ENCODE data around the gene FCGR3A. TPM values are rescaled to one million over a fixed set of nuclear protein-coding genes. Genes with fewer than 3 reads are reported as not detected.
"Not testable (repeated sequence)": the region's sequence is repeated elsewhere in the genome, so short reads cannot be mapped to it uniquely, and the experiment has no call there.

FCGR3A gene
- polyA plus RNA-seq, 4 donors, result 1.2 to 2.4 (median 1.5) TPM

DNA sequence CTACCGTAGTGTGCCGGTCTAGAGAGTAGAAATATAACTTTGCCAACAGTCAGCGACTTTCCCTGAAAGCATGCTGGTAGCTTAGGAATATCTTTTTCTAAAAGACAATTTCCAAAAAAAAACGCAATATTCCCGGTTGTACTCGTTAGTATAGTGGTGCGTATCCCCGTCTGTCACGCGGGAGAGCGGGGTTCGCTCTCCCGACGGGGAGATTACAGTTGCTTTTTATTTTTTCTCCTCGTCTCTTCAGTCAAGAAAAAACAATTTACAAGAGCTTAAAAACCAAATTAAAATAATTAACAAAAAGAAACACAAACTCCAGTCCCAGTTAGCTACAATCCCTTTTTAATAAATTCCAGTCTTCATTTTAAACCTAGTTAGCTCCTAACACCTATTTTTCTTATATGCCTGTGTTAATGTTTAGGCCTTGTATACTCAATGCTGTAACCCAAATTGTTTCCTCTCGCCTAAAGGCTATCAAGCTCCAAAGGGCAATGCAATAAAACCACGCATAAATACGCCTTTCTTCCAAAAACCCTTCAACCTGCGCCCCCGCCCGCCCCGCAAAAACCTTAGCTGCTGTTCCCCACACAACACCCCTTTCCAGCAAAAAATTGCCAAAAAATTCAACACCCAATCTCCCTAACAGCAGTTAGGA, 17.5 kb downstream of the FCGR3A start:
- DNase-seq (ENCODE audit: low read depth in 4 of 4, low spot score in 3 of 4), result no peak

- peak in 3 of 4 donors; percentile 74 to 81 (median 76) for DNase-seq (ENCODE audit: low read depth in 4 of 4, low spot score in 3 of 4)
These were observed 18.7 kb downstream of the FCGR3A start for GRCh38 chr1:161530671-161531641.

GRCh38 chr1:161530158-161530557, 19.5 kb downstream of the FCGR3A start:
- not testable (repeated sequence) for DNase-seq (ENCODE audit: low read depth in 4 of 4, low spot score in 3 of 4)

GRCh38 chr1:161529463-161530104, 20.0 kb downstream of the FCGR3A start:
- DNase-seq (ENCODE audit: low read depth in 4 of 4, low spot score in 3 of 4), result not testable (repeated sequence)

- DNase-seq (ENCODE audit: low read depth in 4 of 4, low spot score in 3 of 4), result not testable (repeated sequence)
These were observed 21.1 kb downstream of the FCGR3A start for GRCh38 chr1:161528550-161528949.

DNA sequence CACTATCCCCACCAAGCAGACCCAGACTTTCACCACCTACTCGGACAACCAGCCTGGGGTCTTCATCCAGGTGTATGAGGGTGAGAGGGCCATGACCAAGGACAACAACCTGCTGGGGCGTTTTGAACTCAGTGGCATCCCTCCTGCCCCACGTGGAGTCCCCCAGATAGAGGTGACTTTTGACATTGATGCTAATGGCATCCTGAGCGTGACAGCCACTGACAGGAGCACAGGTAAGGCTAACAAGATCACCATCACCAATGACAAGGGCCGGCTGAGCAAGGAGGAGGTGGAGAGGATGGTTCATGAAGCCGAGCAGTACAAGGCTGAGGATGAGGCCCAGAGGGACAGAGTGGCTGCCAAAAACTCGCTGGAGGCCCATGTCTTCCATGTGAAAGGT, 23.7 kb downstream of the FCGR3A start:
- not testable (repeated sequence) for DNase-seq (ENCODE audit: low read depth in 4 of 4, low spot score in 3 of 4)

- DNase-seq (ENCODE audit: low read depth in 4 of 4, low spot score in 3 of 4), result not testable (repeated sequence)
These were observed 24.3 kb downstream of the FCGR3A start for GRCh38 chr1:161525321-161525720.

GRCh38 chr1:161524742-161525291, 24.8 kb downstream of the FCGR3A start:
- not testable (repeated sequence) for DNase-seq (ENCODE audit: low read depth in 4 of 4, low spot score in 3 of 4)

DNA sequence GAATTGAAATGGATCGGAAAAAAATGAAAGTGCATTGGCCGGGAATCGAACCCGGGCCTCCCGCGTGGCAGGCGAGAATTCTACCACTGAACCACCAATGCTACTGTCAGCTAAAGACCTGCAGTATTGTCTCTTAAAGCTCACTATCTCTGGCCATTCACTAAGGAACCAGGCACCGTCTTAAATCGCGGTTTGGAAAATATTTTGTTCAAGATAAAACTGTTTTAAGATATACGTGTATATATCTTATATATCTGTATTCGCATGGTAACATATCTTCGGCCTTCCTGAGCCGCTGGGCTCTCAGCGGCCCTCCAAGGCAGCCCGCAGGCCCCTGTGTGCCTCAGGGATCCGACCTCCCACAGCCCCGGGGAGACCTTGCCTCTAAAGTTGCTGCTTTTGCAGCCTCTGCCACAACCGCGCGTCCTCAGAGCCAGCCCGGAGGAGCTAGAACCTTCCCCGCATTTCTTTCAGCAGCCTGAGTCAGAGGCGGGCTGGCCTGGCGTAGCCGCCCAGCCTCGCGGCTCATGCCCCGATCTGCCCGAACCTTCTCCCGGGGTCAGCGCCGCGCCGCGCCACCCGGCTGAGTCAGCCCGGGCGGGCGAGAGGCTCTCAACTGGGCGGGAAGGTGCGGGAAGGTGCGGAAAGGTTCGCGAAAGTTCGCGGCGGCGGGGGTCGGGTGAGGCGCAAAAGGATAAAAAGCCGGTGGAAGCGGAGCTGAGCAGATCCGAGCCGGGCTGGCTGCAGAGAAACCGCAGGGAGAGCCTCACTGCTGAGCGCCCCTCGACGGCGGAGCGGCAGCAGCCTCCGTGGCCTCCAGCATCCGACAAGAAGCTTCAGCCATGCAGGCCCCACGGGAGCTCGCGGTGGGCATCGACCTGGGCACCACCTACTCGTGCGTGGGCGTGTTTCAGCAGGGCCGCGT, 25.5 kb downstream of the FCGR3A start, which contains the start of gene HSPA6:
TSS of gene HSPA6 (plus strand) at position 724 of the 925 bp plus-strand sequence. CDS start at position 843, 119 bp downstream.
- DNase-seq (ENCODE audit: low read depth in 4 of 4, low spot score in 3 of 4), result peak in 3 of 4 donors; percentile 72 to 79 (median 74)

DNA sequence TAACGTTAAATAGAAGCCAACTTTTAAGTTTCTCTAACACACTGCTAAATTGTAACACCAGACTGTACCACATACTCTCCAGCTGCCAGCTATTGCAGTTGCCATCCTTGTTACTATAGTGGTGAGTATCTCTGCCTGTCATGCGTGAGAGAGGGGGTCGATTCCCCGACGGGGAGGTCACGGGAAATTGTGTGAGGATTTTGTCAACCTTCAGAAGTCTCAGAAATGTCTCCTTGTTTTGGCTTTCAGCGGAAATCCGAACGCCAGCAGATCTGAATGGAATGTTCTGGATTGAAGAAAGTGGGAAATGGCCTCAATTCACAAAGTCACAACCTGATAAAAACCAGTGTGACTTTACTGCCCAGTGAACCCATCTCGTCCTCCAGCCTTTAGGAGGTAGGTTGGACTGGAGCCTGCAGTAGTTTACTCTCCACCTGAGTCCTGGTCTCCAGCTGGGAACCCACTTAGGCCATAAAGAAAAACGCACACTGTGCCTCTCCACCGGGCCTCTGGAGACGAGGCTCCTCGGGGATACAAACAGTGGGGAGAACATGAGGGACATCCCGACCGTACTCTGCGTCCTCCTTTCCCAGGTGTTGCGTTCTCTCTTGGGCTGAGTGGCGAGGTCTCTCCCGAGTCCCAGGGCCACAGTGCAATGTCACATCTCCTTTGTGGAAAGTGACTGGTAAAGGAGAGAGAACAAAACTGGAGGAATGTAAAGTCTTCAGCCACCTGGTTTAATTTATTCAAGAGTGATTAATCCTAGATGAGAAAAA, 26.4 kb downstream of the FCGR3A start:
- not testable (repeated sequence) for DNase-seq (ENCODE audit: low read depth in 4 of 4, low spot score in 3 of 4)

DNA sequence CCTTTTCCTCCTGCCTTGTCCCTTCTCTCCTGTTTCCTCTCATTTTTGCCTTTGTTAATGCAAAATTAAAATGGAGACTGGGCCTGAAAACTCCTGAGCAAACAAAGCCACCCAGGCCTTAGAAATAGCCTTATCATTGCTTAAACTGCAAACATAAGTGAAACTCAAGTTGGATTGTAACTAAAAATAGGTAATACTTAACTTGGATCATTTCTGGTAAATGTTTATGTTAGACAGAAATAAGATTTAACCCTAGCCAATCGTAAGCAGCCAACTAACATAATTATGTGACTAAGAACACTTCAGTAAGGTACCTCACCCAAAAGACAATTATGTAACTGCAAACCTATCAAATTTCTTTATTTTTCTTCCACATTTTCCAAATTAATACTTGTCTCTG, 35.7 kb downstream of the FCGR3A start:
- DNase-seq (ENCODE audit: low read depth in 4 of 4, low spot score in 3 of 4), result not testable (repeated sequence)

GRCh38 chr1:161513448-161513780, 36.2 kb downstream of the FCGR3A start:
- not testable (repeated sequence) for DNase-seq (ENCODE audit: low read depth in 4 of 4, low spot score in 3 of 4)

DNA sequence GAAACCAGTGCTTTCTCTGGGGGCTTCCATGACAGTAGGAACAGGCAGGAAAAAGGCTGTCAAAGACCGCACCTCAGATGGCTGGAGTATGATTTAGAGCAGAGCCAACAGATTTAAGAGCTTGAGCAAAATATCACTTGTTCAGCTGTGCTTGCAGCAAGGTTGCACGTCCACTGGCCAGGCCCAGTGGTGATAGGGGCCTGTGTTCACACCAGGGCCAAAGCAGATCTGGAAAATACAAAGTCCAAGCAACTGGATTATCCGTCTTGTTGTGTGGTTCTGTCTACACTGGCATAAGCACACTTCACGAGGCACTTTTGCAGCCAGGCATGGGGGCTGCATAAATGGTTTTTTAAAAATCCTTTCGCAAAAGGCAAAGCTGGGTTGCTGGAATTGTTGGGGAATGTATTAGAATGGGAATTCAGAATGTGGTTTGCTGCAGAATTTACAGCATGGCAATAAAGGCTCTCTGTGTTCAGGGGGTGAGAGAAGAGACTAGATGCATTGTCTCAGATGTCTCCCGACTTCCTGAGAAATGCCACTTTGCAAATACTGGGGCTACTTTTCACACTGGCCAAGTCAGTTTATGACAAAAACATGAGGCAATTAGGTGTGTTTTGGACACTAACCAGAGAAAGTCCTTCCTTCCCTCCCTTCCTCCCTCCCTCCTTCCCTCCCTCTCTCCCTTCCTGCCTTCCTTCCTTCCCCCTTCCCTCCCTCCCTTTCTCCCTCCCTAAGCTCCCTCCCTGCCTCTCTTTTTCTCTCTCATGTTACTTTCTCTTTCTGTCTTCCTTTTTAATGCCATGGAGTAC, 36.8 kb downstream of the FCGR3A start:
- DNase-seq (ENCODE audit: low read depth in 4 of 4, low spot score in 3 of 4), result not testable (repeated sequence)

- no peak for DNase-seq (ENCODE audit: low read depth in 4 of 4, low spot score in 3 of 4)
These were observed 37.9 kb downstream of the FCGR3A start for GRCh38 chr1:161511756-161512060.

DNA sequence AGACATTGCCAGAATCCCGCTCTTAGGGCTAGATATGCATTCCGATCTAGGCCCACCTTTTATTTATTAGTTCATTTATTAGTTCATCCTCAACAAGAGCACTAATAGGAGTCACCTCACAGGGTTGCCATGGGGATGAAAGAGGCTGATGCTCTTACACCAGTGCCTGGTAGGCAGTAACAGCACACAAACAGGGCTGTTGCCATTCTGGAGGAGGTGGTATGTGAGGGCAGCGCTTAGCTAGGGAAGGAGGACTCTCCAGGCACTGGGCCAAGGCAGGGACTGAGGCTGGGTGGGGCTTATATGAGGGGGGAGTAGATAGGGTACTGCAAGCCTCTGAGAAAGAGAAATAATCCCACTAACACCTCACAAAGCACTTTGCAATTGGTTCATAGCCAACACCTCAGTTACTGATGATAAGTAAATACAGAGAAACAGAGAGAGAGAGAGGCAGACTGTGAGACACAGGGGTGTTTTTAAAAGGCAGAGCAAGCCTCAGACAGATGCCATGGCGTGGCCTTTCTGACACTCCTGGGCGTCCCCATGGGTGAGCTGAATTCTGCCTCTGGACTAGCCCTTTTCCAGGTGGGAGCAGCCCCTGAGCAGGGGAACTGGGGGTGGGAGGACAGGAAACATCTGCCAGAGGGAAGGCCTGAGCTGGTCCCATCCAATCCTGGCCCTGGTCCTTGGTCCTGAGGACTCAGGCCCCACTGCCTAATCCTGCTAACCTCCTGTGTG, 38.4 kb downstream of the FCGR3A start:
- DNase-seq (ENCODE audit: low read depth in 4 of 4, low spot score in 3 of 4), result no peak

- DNase-seq (ENCODE audit: low read depth in 4 of 4, low spot score in 3 of 4), result no peak
These were observed 39.1 kb downstream of the FCGR3A start for GRCh38 chr1:161510477-161510876.

Measured in right renal pelvis (tissue), 4 donors.